ENCODE data around the gene FARSB. TPM values are rescaled to one million over a fixed set of nuclear protein-coding genes. Genes with fewer than 3 reads are reported as not detected.

FARSB gene
- total RNA-seq, 1 donor from 2014 or later: 4.4 TPM

- no peaks in the 10 kb centered on the region for H3K4me1 ChIP-seq
- DNase-seq (ENCODE audit: low spot score in 2 of 2): no peak
- no peak overlapping the region for H3K4me3 ChIP-seq
- intact Hi-C loops (cut with DNase I): loop anchor here (5.0 kb wide), 1 partner anchor 554 kb away; no protein-coding TSS in a partner anchor
- no peaks in the 10 kb centered on the region for H3K27me3 ChIP-seq
- TF ChIP-seq CTCF (IDR thresholded peaks at IDR 0.05): no peak
- H3K9me3 ChIP-seq: no peaks in the 10 kb centered on the region
- H3K27ac ChIP-seq: no peak overlapping the region
- peaks cover 8 to 39% of the 10 kb centered on the region in 2 donors for H3K36me3 ChIP-seq
Measured at GRCh38 chr2:222611684-222612083, 44.2 kb downstream of the FARSB start.

GRCh38 chr2:222610746-222611145 is 45.1 kb downstream of the FARSB start:
- intact Hi-C loops (cut with DNase I): loop anchor here (5.0 kb wide), 1 partner anchor 553 kb away; no protein-coding TSS in a partner anchor
- H3K9me3 ChIP-seq: no peaks in the 10 kb centered on the region
- H3K27ac ChIP-seq: no peak overlapping the region
- H3K4me3 ChIP-seq: no peak overlapping the region
- peaks cover 8 to 37% of the 10 kb centered on the region in 2 donors for H3K36me3 ChIP-seq
- no peaks in the 10 kb centered on the region for H3K4me1 ChIP-seq
- no peaks in the 10 kb centered on the region for H3K27me3 ChIP-seq
- no peak for DNase-seq (ENCODE audit: low spot score in 2 of 2)
- TF ChIP-seq CTCF (IDR thresholded peaks at IDR 0.05): no peak

- Histone ChIP-seq H3K27ac (no peak overlapping the region), H3K36me3 (peaks cover 8 to 25% of the 10 kb centered on the region in 2 donors), H3K4me3 (no peak overlapping the region), H3K9me3 (no peaks in the 10 kb centered on the region), H3K4me1 (no peaks in the 10 kb centered on the region), H3K27me3 (no peaks in the 10 kb centered on the region)
- no peak for DNase-seq (ENCODE audit: low spot score in 2 of 2)
- TF ChIP-seq CTCF (IDR thresholded peaks at IDR 0.05): no peak
- intact Hi-C loops (cut with DNase I): no loop called here
Measured at GRCh38 chr2:222609381-222609780, 46.5 kb downstream of the FARSB start.

- Histone ChIP-seq H3K4me3 (no peak overlapping the region), H3K27me3 (no peaks in the 10 kb centered on the region), H3K36me3 (peaks cover 6 to 18% of the 10 kb centered on the region in 2 donors), H3K27ac (no peak overlapping the region), H3K4me1 (no peaks in the 10 kb centered on the region), H3K9me3 (no peaks in the 10 kb centered on the region)
- no peak for DNase-seq (ENCODE audit: low spot score in 2 of 2)
- intact Hi-C loops (cut with DNase I): no loop called here
- no peak for TF ChIP-seq CTCF (IDR thresholded peaks at IDR 0.05)
Measured at GRCh38 chr2:222608081-222608480, 47.8 kb downstream of the FARSB start.

GRCh38 chr2:222606306-222606705 is 49.6 kb downstream of the FARSB start:
- Histone ChIP-seq H3K27me3 (no peaks in the 10 kb centered on the region), H3K27ac (no peak overlapping the region), H3K4me1 (no peaks in the 10 kb centered on the region), H3K36me3 (peaks cover 0 to 4% of the 10 kb centered on the region in 2 donors), H3K4me3 (no peak overlapping the region), H3K9me3 (no peaks in the 10 kb centered on the region)
- intact Hi-C loops (cut with DNase I): no loop called here
- no peak for DNase-seq (ENCODE audit: low spot score in 2 of 2)
- TF ChIP-seq CTCF (IDR thresholded peaks at IDR 0.05): no peak
